Esophagus muscularis mucosa (tissue), 2 donors: ENCODE data around the gene GABRR2.
"Not testable (repeated sequence)": the region's sequence is repeated elsewhere in the genome, so short reads cannot be mapped to it uniquely, and the experiment has no call there.

Source experiments
- EP300 ChIP-seq: sonication (generic); formaldehyde crosslinking; IDR thresholded peaks from one replicate; pipeline ENCODE4 v1.6.1; 2017; ENCODE audit warnings: antibody characterized with exemption
- POLR2A ChIP-seq: fragments of 450-650 bp; IDR thresholded peaks from one replicate; pipeline ENCODE4 v1.6.1; 2017; ENCODE audit warnings: antibody characterized with exemption, moderate library complexity, mild to moderate bottlenecking, low read depth

GRCh38 chr6:89304517-89304916 lies 10.6 kb downstream of the GABRR2 start:
- TF ChIP-seq POLR2A, EP300: not testable (repeated sequence)
